Muscle of leg (tissue), 11 donors: Measurements from ENCODE around the gene GLRX2. TPM values are rescaled to one million over a fixed set of nuclear protein-coding genes. Genes with fewer than 3 reads are reported as not detected.

Source experiments
- DNase-seq: peaks from one replicate; pipeline ENCODE4 v3.0.0; 2013
- H3K27ac ChIP-seq: one replicate; pipeline ENCODE4 v1.5.1; 2013; ENCODE audit warnings: mild to moderate bottlenecking, low read length, control low read depth
- H3K27me3 ChIP-seq: one replicate; pipeline ENCODE4 v1.6.1; 2013; ENCODE audit warnings: low read length; ENCODE audit not compliant: control insufficient read depth, insufficient read depth
- H3K36me3 ChIP-seq: one replicate; pipeline ENCODE4 v1.6.1; 2013; ENCODE audit warnings: low read length; ENCODE audit not compliant: control insufficient read depth, insufficient read depth
- H3K4me1 ChIP-seq: one replicate; pipeline ENCODE4 v1.6.1; 2013; ENCODE audit warnings: low read length; ENCODE audit not compliant: control insufficient read depth, insufficient read depth
- H3K4me3 ChIP-seq: one replicate; pipeline ENCODE4 v1.5.1; 2013; ENCODE audit warnings: low read length, control low read depth
- H3K9me3 ChIP-seq: replicated peaks from 2 replicates; pipeline ENCODE4 v1.6.1; 2013; ENCODE audit warnings: low read depth, low read length; ENCODE audit not compliant: control insufficient read depth
- WGBS: methylation state at CpG from one replicate; pipeline ENCODE4 v1.1.5; 2013; ENCODE audit warnings: missing lambda C conversion rate; ENCODE audit not compliant: insufficient coverage; 5-methylcytosine and 5-hydroxymethylcytosine counted together
- polyA plus RNA-seq, 8 donors: library from polyadenylated mRNA; unstranded; fragments of 120-200 nt; gene quantifications; one replicate each; pipeline versions ENCODE4 v1.2.1 to v1.2.3, GENCODE V29; 2013; ENCODE audit warnings: inconsistent platforms in 1 of 8, low replicate concordance in 1 of 8; ENCODE audit not compliant: insufficient read length in 8 of 8, insufficient read depth in 1 of 8
- total RNA-seq: library from RNA; stranded (reverse); fragments of 120-200 nt; gene quantifications from one replicate; pipeline ENCODE4 v1.2.4, GENCODE V29; 2013

The GLRX2 gene
- total and polyA plus RNA-seq, 9 donors, result 11.8 to 18.4 (median 14.1) TPM

- no peak for DNase-seq
- no peaks in the 10 kb centered on the region for H3K36me3 ChIP-seq
- no peak overlapping the region for H3K4me3 ChIP-seq
- H3K9me3 ChIP-seq, result no peaks in the 10 kb centered on the region
- H3K4me1 ChIP-seq, result no peaks in the 10 kb centered on the region
- no peaks in the 10 kb centered on the region for H3K27me3 ChIP-seq
- H3K27ac ChIP-seq, result no peak overlapping the region
These were observed 8.7 kb upstream of the GLRX2 start for GRCh38 chr1:193113992-193114332.

- no peaks in the 10 kb centered on the region for H3K36me3 ChIP-seq
- DNase-seq, result no peak
- H3K4me1 ChIP-seq, result no peaks in the 10 kb centered on the region
- no peak overlapping the region for H3K4me3 ChIP-seq
- no peaks in the 10 kb centered on the region for H3K9me3 ChIP-seq
- 82% methylated on average over 2 of the region's 9 CpGs for WGBS
- H3K27me3 ChIP-seq, result no peaks in the 10 kb centered on the region
- no peak overlapping the region for H3K27ac ChIP-seq
These were observed 8.2 kb upstream of the GLRX2 start for GRCh38 chr1:193113258-193113991.

DNA sequence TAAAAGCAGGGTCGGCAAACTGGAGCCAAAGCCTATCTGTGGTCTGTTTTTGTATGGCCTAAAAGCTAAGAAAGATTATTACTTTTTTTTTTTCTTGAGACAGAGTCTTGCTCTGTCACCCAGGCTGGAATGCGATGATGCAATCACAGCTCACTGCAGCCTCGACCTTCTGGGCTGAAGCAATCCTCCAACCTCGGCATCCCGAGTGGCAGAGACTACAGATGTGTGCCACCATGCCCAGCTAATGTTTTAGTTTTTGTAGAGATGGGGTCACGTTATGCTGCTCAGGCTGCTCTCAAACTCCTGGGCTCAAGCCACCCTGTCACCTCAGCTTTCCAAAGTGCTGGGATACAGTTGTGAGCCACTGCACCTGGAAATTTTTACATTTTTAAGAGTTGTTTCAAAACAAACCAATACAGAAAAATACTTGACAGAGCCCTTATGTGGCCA, 6.5 kb upstream of the GLRX2 start:
- no peak for DNase-seq

GRCh38 chr1:193110864-193111263, 5.7 kb upstream of the GLRX2 start:
- DNase-seq, result no peak
- Histone ChIP-seq H3K4me3 (no peak overlapping the region), H3K36me3 (no peaks in the 10 kb centered on the region), H3K27me3 (no peaks in the 10 kb centered on the region), H3K27ac (no peak overlapping the region), H3K9me3 (no peaks in the 10 kb centered on the region), H3K4me1 (no peaks in the 10 kb centered on the region)
- no CpG with 5 or more reads among the region's 3 CpGs for WGBS

More for the DNA sequence above, 6.5 kb upstream of the GLRX2 start:
- H3K27ac ChIP-seq, result no peak overlapping the region
- H3K4me1 ChIP-seq, result no peaks in the 10 kb centered on the region
- WGBS, result 53% methylated on average over 3 of the region's 6 CpGs
- no peak overlapping the region for H3K4me3 ChIP-seq
- H3K36me3 ChIP-seq, result no peaks in the 10 kb centered on the region
- H3K9me3 ChIP-seq, result no peaks in the 10 kb centered on the region
- H3K27me3 ChIP-seq, result no peaks in the 10 kb centered on the region

DNA sequence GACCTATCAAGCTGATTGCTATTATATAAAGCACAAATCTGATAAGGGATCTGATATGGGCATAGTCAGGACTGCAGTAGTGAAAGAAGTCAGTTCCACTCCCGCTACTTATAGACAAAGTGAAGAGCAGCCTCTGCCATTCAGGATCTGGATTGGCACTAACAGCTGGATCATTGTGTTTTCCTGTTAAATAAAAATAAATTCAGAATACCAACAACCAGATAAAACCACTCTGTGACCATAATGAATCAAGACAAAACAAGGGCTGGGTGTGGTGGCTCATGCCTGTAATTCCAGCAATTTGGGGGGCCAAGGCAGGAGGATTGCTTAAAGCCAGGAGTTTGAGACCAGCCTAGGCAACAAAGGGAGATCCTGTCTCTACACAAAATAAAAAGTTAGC, 5.0 kb upstream of the GLRX2 start:
- no peak overlapping the region for H3K27ac ChIP-seq
- H3K27me3 ChIP-seq, result no peaks in the 10 kb centered on the region
- H3K36me3 ChIP-seq, result no peaks in the 10 kb centered on the region
- H3K4me1 ChIP-seq, result no peaks in the 10 kb centered on the region
- WGBS, result no CpG with 5 or more reads among the region's 1 CpG
- no peak for DNase-seq
- H3K4me3 ChIP-seq, result no peak overlapping the region
- H3K9me3 ChIP-seq, result no peaks in the 10 kb centered on the region

DNA sequence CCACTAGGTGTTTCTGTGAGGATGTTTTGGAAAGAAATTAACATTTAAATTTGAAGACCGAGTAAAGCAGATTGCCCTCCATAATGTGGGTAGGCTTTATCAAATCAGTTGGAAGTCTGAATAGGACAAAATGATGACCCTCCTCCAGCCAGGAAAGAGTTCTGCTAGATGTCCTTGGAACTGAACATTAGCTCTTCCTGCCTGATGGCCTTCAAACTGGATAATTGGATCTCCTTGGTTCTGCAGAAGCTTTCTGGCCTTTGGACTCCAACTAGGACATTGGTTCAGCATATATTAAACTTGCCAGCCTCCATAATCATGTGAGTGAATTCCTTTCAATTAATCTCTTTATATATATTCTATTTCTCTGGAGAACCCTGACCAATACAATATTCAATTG, 4.4 kb upstream of the GLRX2 start:
- Histone ChIP-seq H3K9me3 (no peaks in the 10 kb centered on the region), H3K4me3 (no peak overlapping the region), H3K4me1 (no peaks in the 10 kb centered on the region), H3K27me3 (no peaks in the 10 kb centered on the region), H3K36me3 (no peaks in the 10 kb centered on the region), H3K27ac (no peak overlapping the region)
- no peak for DNase-seq
- WGBS, result no CpG with 5 or more reads among the region's 1 CpG

GRCh38 chr1:193108471-193108870, 3.3 kb upstream of the GLRX2 start:
- Histone ChIP-seq H3K4me3 (no peak overlapping the region), H3K27ac (no peak overlapping the region), H3K9me3 (no peaks in the 10 kb centered on the region), H3K4me1 (peaks cover 8% of the 10 kb centered on the region), H3K27me3 (no peaks in the 10 kb centered on the region), H3K36me3 (no peaks in the 10 kb centered on the region)
- 72% methylated on average over 2 of the region's 3 CpGs for WGBS
- DNase-seq, result no peak

GRCh38 chr1:193105821-193106177, 585 bp upstream of the GLRX2 start:
- no peaks in the 10 kb centered on the region for H3K36me3 ChIP-seq
- H3K4me1 ChIP-seq, result peaks cover 8% of the 10 kb centered on the region
- no peak for DNase-seq
- no peaks in the 10 kb centered on the region for H3K27me3 ChIP-seq
- peak overlapping the region; percentile 80 for H3K4me3 ChIP-seq
- peak overlapping the region; percentile 95 for H3K27ac ChIP-seq
- 80% methylated on average over 1 of the region's 4 CpGs for WGBS
- H3K9me3 ChIP-seq, result no peaks in the 10 kb centered on the region

DNA sequence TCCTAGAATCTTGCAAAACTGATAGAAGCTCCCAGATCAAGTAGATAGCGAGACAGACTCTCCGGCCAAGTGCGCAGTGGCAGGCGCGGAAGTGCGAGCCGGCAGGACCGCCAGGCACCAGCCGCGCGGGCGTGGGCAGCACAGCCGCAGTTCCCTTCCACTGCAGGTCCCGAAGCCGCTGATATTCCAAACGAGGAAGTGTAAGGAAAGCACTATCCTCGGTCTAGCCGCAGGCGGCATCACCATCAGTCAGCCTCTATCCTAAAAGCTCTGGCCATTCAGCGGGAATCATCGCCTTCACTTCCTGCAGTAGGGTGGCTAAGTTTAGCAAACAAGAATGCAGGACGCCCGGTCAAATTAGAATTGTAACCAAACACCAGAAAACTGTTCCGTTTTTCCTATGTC, 710 bp downstream of the GLRX2 start:
- peak overlapping the region; percentile 95 for H3K27ac ChIP-seq
- DNase-seq, result peak; percentile 65
- under 1% methylated on average over 18 of the region's 24 CpGs for WGBS
- peaks cover 8% of the 10 kb centered on the region for H3K4me1 ChIP-seq
- peak overlapping the region; percentile 80 for H3K4me3 ChIP-seq
- peaks cover 6% of the 10 kb centered on the region for H3K36me3 ChIP-seq
- H3K9me3 ChIP-seq, result no peaks in the 10 kb centered on the region
- no peaks in the 10 kb centered on the region for H3K27me3 ChIP-seq

DNA sequence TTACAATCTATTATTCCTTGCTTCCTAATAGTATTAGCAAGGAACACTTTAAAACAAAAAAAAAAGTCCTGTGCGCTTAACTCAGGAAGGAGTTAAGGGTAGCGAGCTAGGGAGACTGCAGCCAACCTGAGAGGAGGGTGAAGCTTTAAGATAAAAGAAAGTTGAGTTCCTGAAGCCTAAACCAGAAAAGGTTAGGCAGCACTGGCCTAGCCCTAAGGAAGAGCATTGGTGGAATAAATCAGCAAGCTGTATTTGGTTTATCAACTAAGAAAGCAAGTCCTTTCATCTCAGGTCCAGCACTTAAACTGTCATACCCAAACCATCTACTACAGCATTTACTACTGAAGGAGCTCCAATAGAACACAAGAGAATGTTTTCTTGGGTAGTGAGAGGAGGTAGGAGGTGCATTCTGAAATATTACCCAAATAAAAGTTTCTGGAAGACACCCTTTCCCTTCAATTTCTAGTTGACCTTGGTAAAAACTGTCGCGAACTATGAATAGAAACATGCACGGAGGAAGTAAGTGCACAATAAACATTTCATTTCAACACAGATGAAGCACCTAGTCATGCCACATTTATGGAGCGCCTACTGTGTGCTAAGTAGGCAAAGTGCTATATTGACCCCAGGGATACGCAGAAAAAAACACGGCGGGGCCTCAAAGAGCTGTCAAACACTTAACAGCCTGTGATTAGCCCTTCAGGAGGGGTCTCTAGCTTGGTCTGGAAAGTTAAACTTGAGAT, 1.3 kb downstream of the GLRX2 start:
- H3K9me3 ChIP-seq, result no peaks in the 10 kb centered on the region
- H3K4me1 ChIP-seq, result peaks cover 8% of the 10 kb centered on the region
- peaks cover 11% of the 10 kb centered on the region for H3K36me3 ChIP-seq
- DNase-seq, result no peak
- 21% methylated on average over 4 of the region's 9 CpGs for WGBS
- peak overlapping the region; percentile 80 for H3K4me3 ChIP-seq
- H3K27ac ChIP-seq, result peak overlapping the region; percentile 95
- no peaks in the 10 kb centered on the region for H3K27me3 ChIP-seq
